Prostate gland (tissue), 2 donors: Measurements from ENCODE around the gene OSBPL3.

Experiments
- CTCF ChIP-seq, 4 experiments: fragments of 200-600 bp in 2 of 4; fragments of 450-650 bp in 2 of 4; sonication (generic) in 2 of 4; IDR thresholded peaks; 1 replicate in 3 of 4; 2 replicates in 1 of 4; pipeline ENCODE4 v1.5.1; 2016 to 2019; ENCODE audit warnings: antibody characterized with exemption in 4 of 4, mild to moderate bottlenecking in 2 of 4, moderate library complexity in 2 of 4
- POLR2A ChIP-seq: fragments of 450-650 bp; IDR thresholded peaks from one replicate; pipeline ENCODE4 v1.6.1; 2016; ENCODE audit warnings: antibody characterized with exemption, mild to moderate bottlenecking
- POLR2AphosphoS5 ChIP-seq: sonication (generic); formaldehyde crosslinking; IDR thresholded peaks from one replicate; pipeline ENCODE4 v1.6.1; 2017; ENCODE audit warnings: antibody characterized with exemption

DNA sequence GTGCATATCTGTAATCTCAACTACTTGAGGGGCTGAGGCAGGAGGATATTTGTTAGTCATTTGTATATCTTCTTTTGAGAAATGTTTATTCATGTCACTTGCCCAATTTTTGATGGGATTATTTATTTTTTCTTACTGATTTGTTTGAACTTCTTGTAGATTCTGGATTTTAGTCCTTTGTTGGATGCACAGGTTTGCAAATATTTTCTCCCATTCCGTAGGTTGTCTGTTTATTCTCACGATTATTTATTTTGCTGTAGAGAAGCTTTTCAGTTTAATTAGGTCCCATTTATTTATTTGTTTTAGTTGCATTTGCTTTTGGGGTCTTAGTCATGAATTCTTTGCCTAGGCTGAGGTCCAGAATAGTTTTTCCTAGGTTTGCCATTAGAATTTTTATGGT lies 44.1 kb upstream of the OSBPL3 start:
- no peak for TF ChIP-seq CTCF (IDR thresholded peaks at IDR 0.05)
- no peak for TF ChIP-seq POLR2A
- no peak for TF ChIP-seq POLR2AphosphoS5
